K562 (cell line): ENCODE measurements around the gene CHST15. TPM values are rescaled to one million over a fixed set of nuclear protein-coding genes. Genes with fewer than 3 reads are reported as not detected.

Source experiments
- ATAC-seq: fragments of 200-7000 bp; cut with Tn5 transposase; 3 replicates; pipeline ENCODE4 v1.9.1; 2020; ENCODE audit warnings: moderate library complexity
- BruUV-seq: library from RNA; stranded (reverse); fragments of 400-500 nt; replicated peaks from 2 replicates; lab custom pipeline; 2021; lab: Mats Ljungman, UMichigan
- CTCF ChIA-PET: fragments of 300-600 bp; formaldehyde crosslinking; extraction: SDS; loops from one replicate; lab custom pipeline; 2021; ENCODE audit warnings: low intra/inter-chr PET ratio; lab: Yijun Ruan, JAX
- POLR2A ChIA-PET: fragments of 300-600, 350-650 bp; sonication (Branson Sonifier 250); formaldehyde crosslinking; extraction: SDS; loops from one replicate; lab custom pipeline; 2021; ENCODE audit warnings: antibody characterized with exemption, inconsistent platforms; lab: Yijun Ruan, JAX
- DNase-seq, 4 experiments: peaks; one replicate each; pipeline versions ENCODE4 v3.0.0 to v3.0.0-alpha.2; 2011 to 2018; ENCODE audit warnings: low spot score in 3 of 4, mixed read lengths in 3 of 4; ENCODE audit errors: extremely low read depth in 1 of 4
- FAIRE-seq: peaks from 2 replicates; lab custom pipeline; 2011; peaks lifted over from hg19 to GRCh38; lab: Jason Lieb, UNC
- H2AFZ ChIP-seq: 2 replicates; pipeline ENCODE4 v1.6.0; 2011; ENCODE audit warnings: low read depth, low read length, control low read depth, inconsistent platforms
- H3K27ac ChIP-seq: fragments of 200-600 bp; 3 replicates; pipeline ENCODE4 v1.8.0; 2011; ENCODE audit warnings: low read depth, mild to moderate bottlenecking, control low read depth, inconsistent platforms, low read length, moderate library complexity, mixed read lengths; ENCODE audit errors: extremely low read depth
- H3K27me3 ChIP-seq, 2 experiments: fragments of 300-600 bp in 1 of 2; 2 replicates in 1 of 2; 3 replicates in 1 of 2; pipeline versions ENCODE4 v1.6.0 to v1.8.0; 2011; ENCODE audit warnings: inconsistent platforms in 2 of 2, low read length in 2 of 2, mild to moderate bottlenecking in 1 of 2, mixed read lengths in 1 of 2, moderate library complexity in 1 of 2; ENCODE audit not compliant: control insufficient read depth in 2 of 2, insufficient read depth in 2 of 2
- H3K36me3 ChIP-seq: fragments of 300-600 bp; 3 replicates; pipeline ENCODE4 v1.8.0; 2011; ENCODE audit warnings: mild to moderate bottlenecking, low read length, inconsistent platforms; ENCODE audit not compliant: control insufficient read depth, insufficient read depth
- H3K4me1 ChIP-seq, 2 experiments: fragments of 200-600 bp in 1 of 2; replicated peaks in 1 of 2; 2 replicates in 1 of 2; 3 replicates in 1 of 2; pipeline versions ENCODE4 v1.5.1 to v1.8.0; 2011; ENCODE audit warnings: inconsistent platforms in 2 of 2, low read length in 2 of 2, mild to moderate bottlenecking in 1 of 2, mixed read lengths in 1 of 2, moderate library complexity in 1 of 2; ENCODE audit not compliant: control insufficient read depth in 2 of 2, insufficient read depth in 2 of 2
- H3K4me2 ChIP-seq: 2 replicates; pipeline ENCODE4 v1.6.1; 2011; ENCODE audit warnings: low read length, control low read depth, inconsistent platforms, mixed read lengths; ENCODE audit not compliant: insufficient read depth
- H3K4me3 ChIP-seq: fragments of 200-600 bp; sonication (generic), shearing (Covaris generic); 2 replicates; pipeline ENCODE4 v1.5.1; 2016; ENCODE audit warnings: control low read depth, inconsistent platforms
- H3K79me2 ChIP-seq: fragments of 200-600 bp; 3 replicates; pipeline ENCODE4 v1.8.0; 2011; ENCODE audit warnings: low read length, inconsistent platforms; ENCODE audit not compliant: control insufficient read depth, insufficient read depth
- H3K9ac ChIP-seq, 2 experiments: 2 replicates each; pipeline versions ENCODE4 v1.6.0 to v1.6.1; 2011; ENCODE audit warnings: low read depth in 2 of 2, low read length in 2 of 2, control low read depth in 1 of 2, inconsistent platforms in 1 of 2, mild to moderate bottlenecking in 1 of 2, mixed read lengths in 1 of 2; ENCODE audit not compliant: insufficient read depth in 1 of 2
- H3K9me1 ChIP-seq: one replicate; pipeline ENCODE4 v1.6.0; 2011; ENCODE audit warnings: inconsistent platforms, mild to moderate bottlenecking, low read length, moderate library complexity; ENCODE audit not compliant: control insufficient read depth, insufficient read depth
- H3K9me3 ChIP-seq: replicated peaks from 2 replicates; pipeline ENCODE4 v1.5.1; 2011; ENCODE audit warnings: low read depth, low read length, inconsistent platforms; ENCODE audit not compliant: control insufficient read depth, insufficient read depth
- H4K20me1 ChIP-seq: replicated peaks from 2 replicates; pipeline ENCODE4 v1.6.1; 2011; ENCODE audit warnings: low read length, inconsistent platforms, mixed read lengths; ENCODE audit not compliant: control insufficient read depth, insufficient read depth
- CBFA2T2 ChIP-seq: fragments of 450-650 bp; conservative IDR thresholded peaks from 2 replicates; pipeline ENCODE4 v1.6.1; 2017; ENCODE audit warnings: mild to moderate bottlenecking
- ESRRB ChIP-seq: fragments of 250-450 bp; sonication (Bioruptor Pico); IDR thresholded peaks from 2 replicates; pipeline ENCODE4 v1.5.0; 2020; ENCODE audit warnings: mild to moderate bottlenecking, moderate library complexity, borderline replicate concordance
- HNRNPK ChIP-seq: fragments of 200-400 bp; formaldehyde crosslinking; IDR thresholded peaks from one replicate; pipeline ENCODE4 v1.6.1; 2018; ENCODE audit warnings: mild to moderate bottlenecking, low read depth, low read length; ENCODE audit not compliant: poor library complexity, severe bottlenecking
- ILK ChIP-seq: fragments of 450-650 bp; IDR thresholded peaks from 2 replicates; pipeline ENCODE4 v1.6.1; 2016; ENCODE audit warnings: missing genetic modification characterization, low read depth, mild to moderate bottlenecking, missing compliant biosample characterization, moderate library complexity, borderline replicate concordance
- LARP7 ChIP-seq: fragments of 450-650 bp; IDR thresholded peaks from 2 replicates; pipeline ENCODE4 v1.6.1; 2016
- MED1 ChIP-seq: sonication (generic); formaldehyde crosslinking; IDR thresholded peaks from 2 replicates; pipeline ENCODE4 v1.8.1; 2023; ENCODE audit warnings: missing genetic modification reagents, borderline replicate concordance
- RAD21 ChIP-seq, 2 experiments: fragments of 250-450 bp in 1 of 2; fragments of 450-650 bp in 1 of 2; sonication (Bioruptor Pico) in 1 of 2; formaldehyde crosslinking in 1 of 2; IDR thresholded peaks in 1 of 2; conservative IDR thresholded peaks in 1 of 2; 2 replicates each; pipeline versions ENCODE4 v1.4.0 to v1.8.0; 2020 to 2022; ENCODE audit warnings: mild to moderate bottlenecking in 2 of 2, moderate library complexity in 1 of 2
- RBM25 ChIP-seq: fragments of 200-400 bp; formaldehyde crosslinking; IDR thresholded peaks from 2 replicates; pipeline ENCODE4 v1.6.1; 2018; ENCODE audit warnings: low read length, low read depth, moderate library complexity; ENCODE audit not compliant: severe bottlenecking
- SP2 ChIP-seq: IDR thresholded peaks from 2 replicates; pipeline ENCODE4 v1.6.1; 2011; ENCODE audit warnings: mild to moderate bottlenecking, low read depth, low read length, moderate library complexity; ENCODE audit not compliant: poor library complexity, severe bottlenecking; ENCODE audit errors: extremely low read depth
- ZNF12 ChIP-seq: sonication (generic); formaldehyde crosslinking; IDR thresholded peaks from 2 replicates; pipeline ENCODE4 v1.4.0; 2020; ENCODE audit warnings: mild to moderate bottlenecking, missing genetic modification reagents
- ZNF239 ChIP-seq: fragments of 250-450 bp; sonication (Bioruptor Pico); IDR thresholded peaks from 2 replicates; pipeline ENCODE4 v1.4.0; 2020; ENCODE audit warnings: mild to moderate bottlenecking
- WGBS: fragments of 100-300 bp; shearing (Covaris generic); methylation state at CpG from one replicate; pipeline ENCODE4 v1.1.6; 2016; ENCODE audit warnings: low coverage, mixed read lengths; ENCODE audit not compliant: insufficient coverage; ENCODE audit errors: missing lambda C conversion rate; 5-methylcytosine and 5-hydroxymethylcytosine counted together
- in situ Hi-C: fragments of 300-500 bp; cut with MboI; formaldehyde crosslinking; loops from 4 replicates; pipeline ENCODE4 v1.15.0; 2018; ENCODE audit warnings: inconsistent platforms, mixed read lengths
- intact Hi-C: fragments of 100-400 bp; cut with micrococcal nuclease; formaldehyde crosslinking; loops from 2 replicates; pipeline ENCODE4 v1.14.2; 2022
- polyA plus RNA-seq, 8 experiments: library from polyadenylated mRNA; depleted of rRNA in 4 of 8; stranded (reverse) in 5 of 8; unstranded in 3 of 8; fragments of >200 nt; fragmentation: Nextera tagmentation in 2 of 8; fragmentation: Illumina TruSeq in 1 of 8; extraction: Ambion mirVana in 2 of 8; extraction: Trizol in 1 of 8; gene quantifications; 2 replicates each; pipeline versions ENCODE4 v1.2.1 to v1.2.3, GENCODE V29; 2011 to 2014; ENCODE audit warnings: inconsistent platforms in 1 of 8, missing spikeins in 1 of 8
- total RNA-seq, 7 experiments: library from RNA; depleted of rRNA in 6 of 7; stranded (reverse); fragments of >200 nt in 6 of 7; fragmentation: Illumina TruSeq in 2 of 7; extraction: Trizol in 2 of 7; gene quantifications; 2 replicates each; pipeline versions ENCODE4 v1.2.1 to v1.2.3, GENCODE V29; 2011 to 2021; ENCODE audit warnings: low replicate concordance in 1 of 7

Gene CHST15
- total and polyA plus RNA-seq, 9 of the 15 experiments (the other 6 are each of a cell fraction or from before 2014, with no cell fraction given) = 0.04 to 0.16 (median 0.08) TPM

DNA sequence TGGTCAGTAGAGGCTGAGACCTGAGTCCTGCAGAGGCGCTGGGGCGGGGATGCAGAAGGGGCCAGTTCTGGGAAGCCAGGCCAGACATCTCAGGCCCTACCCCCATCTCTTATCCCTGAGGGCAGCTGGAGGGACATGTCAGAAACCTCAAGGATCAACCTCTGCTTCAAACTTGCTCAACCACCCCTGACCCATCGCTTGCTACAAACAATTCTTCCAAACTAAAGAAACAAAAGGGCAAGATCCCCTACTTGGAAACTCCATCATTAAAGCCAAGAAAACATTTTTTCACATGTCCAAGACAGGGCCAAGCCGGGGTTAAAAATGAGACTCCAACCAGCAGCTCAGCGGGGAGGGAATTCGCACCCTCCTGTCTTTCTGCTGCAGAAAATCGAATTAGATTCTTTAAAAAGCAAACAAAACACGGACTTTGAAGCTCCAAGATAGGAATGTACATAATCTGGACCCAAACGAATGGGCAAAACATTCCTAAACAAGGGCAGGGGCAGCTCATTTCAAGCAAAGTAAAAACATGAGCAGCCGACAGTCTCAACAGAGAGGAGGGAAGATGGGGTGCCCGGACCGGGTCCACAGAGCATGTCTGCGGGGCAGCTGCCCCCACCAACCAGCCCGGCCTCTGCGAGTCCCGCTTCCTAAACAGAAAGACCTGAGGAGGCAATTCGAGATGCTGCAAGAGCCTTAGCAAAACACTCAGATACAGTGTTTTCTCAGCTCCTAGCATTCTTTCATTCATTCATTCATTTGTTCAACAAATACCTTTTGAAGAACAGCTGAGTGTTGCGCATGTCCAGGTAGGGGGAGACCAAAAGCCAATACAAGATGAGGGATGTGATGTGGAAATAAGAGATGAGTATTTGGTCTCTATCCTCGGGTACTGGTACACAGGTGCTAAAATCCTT lies 44.8 kb downstream of the CHST15 start (continued):
- TF ChIP-seq RAD21 (CRISPR knock-in tag; conservative IDR thresholded peaks at IDR 0.05 in 1 of 2, IDR thresholded peaks at IDR 0.05 in 1 of 2) = no peak
- TF ChIP-seq ZNF12 (CRISPR knock-in tag) = no peak
- no peak for TF ChIP-seq SP2
- TF ChIP-seq MED1 (CRISPR knock-in tag) = no peak
- TF ChIP-seq ESRRB (CRISPR knock-in tag) = no peak
- TF ChIP-seq LARP7 = no peak
- no peak for TF ChIP-seq CBFA2T2
- TF ChIP-seq ILK (tag) = no peak
- no peak for TF ChIP-seq ZNF239 (CRISPR knock-in tag)

DNA sequence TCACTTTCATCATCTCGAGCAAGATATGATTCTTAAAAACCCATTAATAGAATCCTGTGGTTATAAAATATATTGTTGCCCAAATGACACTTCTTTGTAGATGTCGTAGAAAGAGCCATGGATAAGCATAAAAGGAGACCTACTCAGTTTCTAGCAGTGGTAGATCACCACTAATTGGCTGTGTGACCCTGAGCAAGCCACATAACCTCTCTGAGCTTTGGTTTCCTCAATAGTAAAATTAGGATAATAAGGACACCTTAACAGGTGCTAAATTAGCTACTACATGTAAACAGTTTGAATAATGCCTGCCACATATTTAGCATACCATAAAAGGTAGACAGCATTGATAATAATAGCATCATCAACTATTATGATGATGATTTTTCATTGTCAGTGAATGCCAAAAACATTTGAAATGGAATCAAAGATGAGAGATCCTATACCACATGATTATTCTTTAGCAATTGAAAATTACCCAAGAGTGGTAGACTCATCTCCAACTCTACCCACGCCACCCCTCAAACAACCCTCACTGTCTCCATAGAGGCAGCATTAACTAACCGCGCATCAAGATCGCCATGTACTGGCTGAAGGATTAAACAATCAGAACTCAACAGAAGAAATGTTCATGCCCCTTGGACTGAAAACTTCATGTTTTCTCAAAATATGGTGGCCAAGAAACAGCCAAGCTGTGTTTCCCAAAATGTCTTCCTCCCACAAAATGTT lies 45.8 kb downstream of the CHST15 start:
- no peak overlapping the region for H3K9ac ChIP-seq
- H3K27me3 ChIP-seq = peaks cover 4 to 37% of the 10 kb centered on the region in 2 experiments; a peak in 3 of 5 replicates
- ATAC-seq = no peak
- H2AFZ ChIP-seq = no peak overlapping the region
- POLR2A ChIA-PET = no interaction called here
- H4K20me1 ChIP-seq = no peaks in the 10 kb centered on the region
- no peak overlapping the region for H3K27ac ChIP-seq
- H3K79me2 ChIP-seq = no peaks in the 10 kb centered on the region
- H3K9me1 ChIP-seq = no peaks in the 10 kb centered on the region
- no peak for FAIRE-seq
- peaks cover 0 to 3% of the 10 kb centered on the region in 2 experiments; a peak in 1 of 5 replicates for H3K4me1 ChIP-seq
- H3K4me2 ChIP-seq = no peak overlapping the region
- no peak overlapping the region for H3K4me3 ChIP-seq
- H3K9me3 ChIP-seq = no peaks in the 10 kb centered on the region
- no peaks in the 10 kb centered on the region for H3K36me3 ChIP-seq
- TF ChIP-seq RBM25 = peak; percentile 22
- TF ChIP-seq HNRNPK = no peak
- TF ChIP-seq, all 486 proteins: peak for 1
- intact Hi-C loops (no loop called here), in situ Hi-C loops (no loop called here)
- CTCF ChIA-PET = interaction anchor here (0.6 kb wide), 1 partner anchor 60 kb away, joined by 3 read pairs; no protein-coding TSS in a partner anchor
- BruUV-seq = no TSS peak
- 1% methylated on average over 6 of the region's 6 CpGs for WGBS
- no peak for DNase-seq
